GM21717 (cell line): ENCODE results near the gene FGFR4.

Experiments
- ATAC-seq: cut with Tn5 transposase; IDR thresholded peaks from one replicate; pipeline ENCODE4 v1.9.1; 2021; ENCODE audit warnings: mild to moderate bottlenecking, moderate library complexity; ENCODE audit not compliant: unreplicated experiment

Gene FGFR4

DNA sequence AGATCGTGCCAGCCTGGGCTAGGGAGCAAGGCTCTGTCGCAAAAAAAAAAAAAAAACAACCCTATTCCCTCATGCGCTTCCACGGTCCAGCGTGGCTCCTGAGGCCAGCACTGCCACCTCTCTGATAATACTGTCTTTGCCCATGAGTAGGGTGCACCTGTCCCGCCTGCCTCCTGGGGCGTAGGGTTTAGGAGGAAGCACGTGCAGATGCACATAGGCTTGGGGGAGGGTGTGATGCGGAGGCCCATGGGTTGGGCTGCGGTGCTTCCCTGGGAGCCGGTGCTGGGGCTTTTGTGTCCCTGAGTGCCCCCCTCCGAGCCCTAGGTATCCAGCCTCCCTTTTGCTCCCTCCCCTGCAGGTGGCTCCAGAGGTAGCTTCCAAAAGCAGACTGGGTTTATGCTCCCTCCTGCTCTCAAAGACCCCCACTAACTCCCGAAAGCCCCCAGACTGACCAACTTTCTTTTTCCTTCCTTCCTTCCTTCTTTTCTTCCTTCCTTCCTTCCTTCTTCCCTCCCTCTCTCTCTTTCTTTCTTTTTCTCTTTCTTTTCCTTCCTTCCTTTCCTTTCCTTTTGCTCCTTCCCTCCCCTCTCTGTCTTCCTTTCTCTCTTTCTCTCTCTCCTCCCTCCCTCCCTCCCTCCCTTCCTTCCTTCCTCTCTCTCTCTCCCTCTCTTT, 12.8 kb downstream of the FGFR4 start:
- ATAC-seq, result no peak

DNA sequence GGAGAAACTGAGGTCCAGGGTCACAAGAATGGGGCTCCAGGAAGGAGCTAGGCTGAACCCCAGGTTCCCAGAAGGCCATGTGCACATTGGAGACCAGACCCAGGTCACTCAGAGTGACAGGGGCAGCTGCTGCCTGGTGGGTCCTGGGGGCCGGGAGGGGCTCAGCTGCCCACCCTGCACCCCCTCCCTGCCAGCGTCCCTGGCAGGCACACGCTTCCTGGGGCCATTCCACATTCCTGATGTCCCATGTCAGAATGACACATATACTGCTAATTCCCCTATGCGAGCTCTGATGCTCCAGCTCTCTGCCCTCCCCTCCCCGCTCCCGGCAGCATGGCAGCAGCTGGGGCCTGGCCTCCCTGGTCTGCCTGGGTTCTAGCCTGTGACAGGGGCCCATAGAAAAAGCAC, 14.0 kb downstream of the FGFR4 start:
- no peak for ATAC-seq

DNA sequence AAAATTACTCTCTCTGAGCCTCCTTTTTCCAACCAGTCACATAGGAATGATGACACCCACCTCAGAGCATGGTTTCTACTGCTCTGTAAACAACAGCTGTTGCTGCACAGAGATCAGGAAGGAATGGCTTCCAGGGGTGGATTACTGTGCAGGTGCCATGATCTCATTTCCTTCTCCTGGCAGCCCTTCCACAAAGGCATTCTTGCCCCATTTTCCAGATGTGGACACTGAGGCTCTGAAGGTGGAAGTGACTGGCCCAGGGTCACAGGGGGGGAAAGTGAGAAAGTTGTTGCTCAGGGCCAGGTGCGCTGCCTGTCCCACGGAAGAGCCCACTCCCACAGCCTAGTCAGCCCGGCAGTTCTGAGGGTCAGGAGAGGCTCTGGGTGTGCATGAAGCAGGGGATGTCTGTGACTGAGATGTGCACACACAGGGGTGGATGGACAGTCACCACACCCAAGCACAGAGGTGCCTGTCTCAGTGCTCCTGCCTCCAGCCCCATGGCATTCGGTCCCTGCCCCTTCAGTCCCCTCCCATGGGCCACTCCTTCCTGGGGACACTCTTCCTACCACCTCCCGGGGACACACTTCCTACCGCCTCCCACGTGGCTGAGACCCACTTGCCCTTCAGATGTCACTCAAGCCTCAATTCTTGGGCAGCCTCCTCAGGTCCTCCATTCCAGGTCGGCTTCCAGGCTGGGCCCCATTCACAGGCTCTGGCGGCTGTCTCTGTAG, 17.0 kb downstream of the FGFR4 start:
- ATAC-seq, result no peak

DNA sequence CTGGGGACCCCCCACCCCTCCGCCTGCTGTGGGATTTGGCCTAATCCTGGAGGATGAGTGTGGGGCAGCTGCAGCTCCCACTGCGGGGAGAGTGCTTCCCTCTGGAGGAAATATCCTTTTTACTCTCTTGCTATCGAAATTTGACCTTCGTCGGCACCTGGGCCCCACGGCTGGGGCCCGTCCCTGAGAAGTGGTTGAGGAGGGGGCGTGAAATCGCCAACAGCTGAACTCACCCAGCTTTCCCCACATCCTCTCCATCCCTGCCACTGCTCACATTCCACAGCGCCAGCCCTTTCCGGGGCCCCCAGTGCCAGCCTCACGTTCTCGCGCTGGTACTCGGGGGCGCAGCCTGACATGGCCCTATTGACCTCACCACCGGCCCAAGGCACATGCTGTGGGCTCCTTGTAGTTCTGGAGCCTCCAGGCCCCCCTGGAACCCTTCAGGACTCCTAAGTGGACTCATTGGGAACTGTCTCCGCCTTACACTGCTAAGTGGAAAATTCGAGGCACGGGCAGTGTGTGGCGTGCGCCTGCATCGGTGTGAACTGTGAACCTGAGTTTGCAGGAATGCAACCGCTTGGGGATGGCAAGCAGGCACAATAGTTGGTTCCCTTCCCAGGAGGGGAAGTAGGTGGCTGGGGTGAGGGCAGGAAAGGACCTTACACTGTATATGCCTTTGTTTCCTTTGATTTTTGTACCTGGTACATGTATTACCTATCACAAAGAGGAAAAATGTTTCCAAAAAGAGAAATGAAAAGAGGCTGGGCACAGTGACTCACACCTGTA, 19.2 kb downstream of the FGFR4 start:
- no peak for ATAC-seq

DNA sequence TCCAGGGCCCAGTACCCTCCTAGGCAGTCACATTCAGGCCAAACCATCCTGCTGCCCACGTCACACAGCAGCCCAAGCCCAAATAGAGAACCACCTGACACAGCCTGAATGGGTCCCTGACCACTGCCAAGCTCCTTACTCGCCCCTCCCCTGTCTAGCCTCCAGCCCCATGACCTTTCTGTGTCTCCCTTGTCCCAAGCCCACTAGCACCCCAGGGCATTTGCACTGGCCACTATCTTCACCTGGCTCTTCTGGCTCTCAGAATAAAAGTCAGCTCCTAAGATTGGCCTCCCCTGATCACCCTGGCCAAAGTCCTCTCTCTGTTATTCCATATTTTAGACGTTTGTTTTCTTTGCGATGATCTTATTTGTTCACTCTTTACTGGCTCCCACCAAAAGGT, 20.4 kb downstream of the FGFR4 start:
- no peak for ATAC-seq

DNA sequence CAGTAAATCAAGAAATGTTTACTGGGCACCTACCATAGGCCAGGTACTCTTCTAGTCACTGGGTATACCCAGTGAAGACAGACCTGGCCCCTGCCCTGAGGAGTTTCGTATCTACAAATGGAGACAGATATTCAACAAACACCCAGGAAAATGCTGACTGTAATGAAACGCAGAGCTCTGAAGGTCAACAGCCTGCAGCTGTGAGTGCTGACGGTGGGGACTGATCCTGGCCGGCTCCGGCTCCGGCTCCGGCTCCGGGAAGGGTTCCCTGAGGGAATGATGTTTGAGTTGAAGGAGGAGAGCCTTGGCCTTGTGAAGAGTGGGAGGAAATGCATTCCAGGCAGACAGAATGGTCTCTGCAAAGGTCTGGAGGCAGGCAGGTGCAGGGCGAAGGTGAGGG, 23.1 kb downstream of the FGFR4 start:
- no peak for ATAC-seq

DNA sequence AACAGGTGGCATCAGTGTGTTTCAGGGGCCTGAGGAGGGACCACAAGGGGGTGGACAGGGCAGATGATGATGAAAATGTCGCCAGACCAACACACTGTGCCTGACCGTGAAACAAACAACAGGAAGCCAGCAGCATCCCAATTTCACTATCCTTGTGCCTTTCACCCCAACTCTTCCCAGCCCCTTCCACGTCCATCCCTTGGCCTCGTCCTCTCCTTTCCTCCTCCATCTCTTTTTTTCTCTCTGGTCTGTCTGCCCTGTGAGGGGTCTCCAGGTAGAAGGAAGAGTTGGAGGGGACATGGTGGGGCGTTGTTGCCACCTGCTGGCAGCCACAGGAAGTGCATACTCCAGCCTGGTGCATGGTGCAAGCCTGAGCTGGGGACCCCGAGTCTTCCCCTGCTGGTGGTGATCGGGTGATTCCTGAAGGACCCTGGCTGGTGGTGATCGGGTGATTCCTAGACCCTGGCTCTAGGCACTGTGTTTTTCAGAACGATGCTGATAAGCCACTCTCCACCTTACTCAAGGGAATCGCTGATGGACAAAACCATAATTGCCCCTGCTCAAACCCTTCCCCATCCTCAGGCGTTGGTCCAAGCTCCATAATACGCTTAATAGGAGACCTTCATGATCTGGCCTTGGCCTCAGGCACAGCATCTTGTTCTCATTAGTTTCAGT, 25.1 kb downstream of the FGFR4 start:
- peak; percentile 48 for ATAC-seq

DNA sequence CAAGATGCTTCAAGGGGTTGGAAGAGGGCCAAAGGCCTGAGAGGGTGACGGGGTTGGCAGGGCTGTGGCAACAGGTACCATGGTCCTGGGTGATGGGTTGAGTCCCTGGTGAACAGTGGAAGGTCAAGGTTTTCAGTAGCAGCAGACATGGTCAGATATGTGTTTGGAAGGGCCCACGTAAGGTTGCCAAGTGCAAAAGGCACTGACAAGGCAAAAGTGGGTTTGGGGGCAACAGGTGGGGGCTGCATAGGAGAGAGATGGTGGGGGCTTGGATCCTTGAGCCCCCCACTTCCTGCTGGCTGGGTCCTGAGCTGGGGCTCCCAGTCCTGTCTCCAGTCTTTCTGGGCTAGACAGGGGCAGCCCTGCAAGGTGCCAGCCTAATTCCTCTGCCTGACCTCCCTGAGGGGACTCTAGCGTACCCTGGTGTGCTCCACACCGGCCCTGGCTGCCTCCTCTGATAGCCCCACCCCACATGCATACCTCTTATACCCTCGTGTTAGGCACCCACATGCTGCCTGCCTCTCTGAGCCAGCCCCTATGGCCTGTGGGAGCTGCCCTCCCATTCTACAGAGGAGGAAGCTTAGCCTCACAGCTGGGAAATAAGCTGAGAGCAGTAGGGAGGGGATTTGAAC, 26.0 kb downstream of the FGFR4 start:
- ATAC-seq, result no peak

DNA sequence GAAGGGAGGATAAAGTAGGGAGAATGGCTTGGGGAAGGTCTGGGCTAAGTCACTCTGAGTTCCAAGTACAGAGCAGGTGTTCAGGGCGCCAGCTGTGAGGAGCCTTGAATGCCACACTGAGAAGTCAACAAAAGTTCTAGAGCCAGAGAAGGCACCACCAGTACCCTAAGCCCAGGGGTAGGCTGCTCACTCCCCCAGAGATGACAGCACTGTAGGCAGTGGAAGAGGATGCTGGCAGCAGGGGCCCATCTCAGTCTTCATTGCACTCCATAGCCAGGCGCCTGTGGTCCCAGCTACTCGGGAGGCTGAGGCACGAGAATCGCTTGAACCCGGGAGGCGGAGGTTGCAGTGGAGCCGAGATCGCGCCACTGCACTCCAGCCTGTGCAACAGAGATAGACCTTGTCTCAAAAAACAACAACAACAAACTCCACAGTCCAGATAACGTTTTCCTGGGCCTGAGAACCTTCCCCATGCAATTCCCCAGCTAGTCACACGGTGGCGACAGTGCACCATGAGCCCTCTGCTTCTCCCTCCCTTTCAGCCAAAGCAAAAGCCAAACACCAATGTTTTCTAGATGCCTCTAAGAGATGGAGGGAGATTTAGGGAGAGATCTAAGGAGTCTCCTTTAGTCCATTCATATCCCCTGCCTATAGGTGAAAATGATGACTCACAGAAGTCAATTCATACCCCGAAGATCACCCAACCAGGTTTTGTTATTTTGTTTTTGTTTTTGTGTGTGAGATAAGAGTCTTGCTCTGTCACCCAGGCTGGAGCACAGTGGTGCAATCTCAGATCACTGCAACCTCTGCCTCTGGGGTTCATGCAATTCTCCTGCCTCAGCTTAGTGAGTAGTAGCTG, 27.1 kb downstream of the FGFR4 start:
- no peak for ATAC-seq

DNA sequence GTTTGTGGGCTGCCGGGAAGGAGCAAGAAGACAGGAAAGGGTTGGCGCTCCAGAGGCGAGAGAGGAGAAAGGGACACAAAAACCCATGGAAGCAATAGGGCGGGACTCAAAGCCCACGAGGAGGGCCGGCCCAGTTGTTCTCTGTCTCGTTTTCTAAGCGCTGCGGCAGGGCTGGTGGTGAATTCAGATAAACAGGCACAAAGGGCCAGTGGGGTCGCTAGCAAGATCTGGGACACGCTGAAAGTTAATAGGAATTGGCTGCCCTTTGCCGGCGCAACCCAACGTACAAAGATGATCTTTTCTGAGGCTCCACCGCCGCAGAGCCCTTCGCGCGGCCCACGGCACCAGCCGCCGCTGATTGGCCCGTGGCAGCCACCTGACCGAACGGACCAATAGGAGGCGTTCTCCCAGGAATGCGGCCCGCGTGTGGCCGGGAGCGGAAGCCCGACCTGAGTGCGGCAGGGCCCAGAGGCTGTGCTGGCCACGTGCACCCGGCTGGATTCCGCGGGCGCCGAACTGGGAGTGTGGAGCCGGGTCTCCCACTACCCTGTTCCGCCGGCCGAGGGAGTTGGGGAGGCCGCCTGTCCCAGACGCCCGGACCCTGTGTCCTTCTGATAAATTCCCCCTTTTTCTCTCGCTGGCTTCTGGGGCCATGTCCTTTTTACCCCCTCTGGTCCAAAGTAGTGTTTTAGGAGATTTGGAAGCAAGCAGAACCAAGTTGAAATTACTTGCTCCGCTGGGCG, 30.1 kb downstream of the FGFR4 start:
- no peak for ATAC-seq

DNA sequence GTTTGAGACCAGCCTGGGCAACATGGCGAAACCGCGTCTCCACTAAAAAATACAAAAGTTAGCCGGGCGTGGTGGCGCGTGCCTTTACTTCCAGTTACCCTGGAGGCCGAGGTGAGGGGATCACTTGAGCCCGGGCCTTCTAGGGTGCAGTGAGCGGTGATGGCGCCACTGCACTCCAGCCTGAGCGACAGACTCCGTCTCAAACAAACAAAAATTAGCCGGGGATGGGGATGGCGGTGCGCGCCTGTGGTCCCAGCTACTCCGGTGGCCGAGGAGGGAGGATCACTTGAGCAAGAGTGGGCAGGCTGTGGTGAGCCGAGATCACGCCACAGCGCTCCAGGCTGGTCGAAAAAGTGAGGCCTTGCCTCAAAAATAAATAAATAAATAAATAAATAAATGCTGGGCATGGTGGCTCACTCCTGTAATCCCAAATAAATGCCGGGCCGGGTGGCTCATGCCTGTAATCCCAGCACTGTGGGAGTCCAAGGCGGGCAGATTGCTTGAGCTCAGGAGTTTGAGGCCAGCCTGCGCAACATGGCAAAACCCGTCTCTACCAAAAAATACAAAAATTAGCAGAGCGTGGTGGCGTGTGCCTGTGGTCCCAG, 30.8 kb downstream of the FGFR4 start:
- ATAC-seq, result no peak

DNA sequence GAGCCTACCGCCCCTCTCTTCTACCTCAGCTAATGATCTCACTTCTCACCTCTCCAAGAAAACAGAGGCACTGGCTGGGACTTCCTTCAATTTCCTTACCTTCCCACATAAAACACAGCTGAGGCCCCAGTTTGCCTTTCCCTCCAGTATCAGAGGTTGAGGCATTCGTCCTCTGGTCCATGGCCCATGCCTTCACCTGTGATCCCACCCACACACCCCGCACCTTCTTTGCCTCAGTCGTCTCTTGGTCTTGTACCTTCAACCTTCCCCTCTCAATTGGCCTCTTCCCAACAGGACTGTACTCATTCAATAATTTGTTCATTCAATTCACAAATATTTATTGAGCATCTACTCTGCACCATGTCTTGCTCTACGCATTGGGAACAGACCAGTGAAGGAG, 35.9 kb downstream of the FGFR4 start:
- ATAC-seq, result no peak

DNA sequence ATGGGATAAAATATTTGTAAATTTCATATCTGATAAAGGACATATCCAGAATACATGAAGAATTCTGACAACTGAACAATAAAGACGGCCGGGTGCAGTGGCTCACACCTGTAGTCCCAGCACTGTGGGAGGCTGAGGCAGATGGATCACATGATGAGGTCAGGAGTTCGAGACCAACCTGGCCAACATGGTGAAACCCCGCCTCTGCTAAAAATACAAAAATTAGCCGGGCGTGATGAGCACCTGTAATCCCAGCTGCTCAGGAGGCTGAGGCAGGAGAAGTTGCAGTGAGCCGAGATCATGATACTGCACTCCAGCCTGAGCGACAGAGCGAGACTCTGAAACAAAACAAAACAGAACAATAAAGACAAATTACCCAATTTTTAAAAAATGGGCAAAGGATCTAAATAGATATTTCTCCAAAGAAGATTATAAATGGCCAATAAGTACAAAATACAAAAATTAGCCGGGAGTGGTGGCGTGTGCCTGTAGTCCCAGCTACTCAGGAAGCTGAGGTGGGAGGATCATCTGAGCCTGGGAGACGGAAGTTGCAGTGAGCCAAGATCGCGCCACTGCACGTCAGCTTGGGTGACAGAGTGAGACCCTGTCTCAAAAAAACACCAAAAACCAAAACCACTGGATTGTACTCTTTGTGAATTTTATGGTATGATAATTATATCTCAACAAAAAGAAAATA, 37.2 kb downstream of the FGFR4 start:
- ATAC-seq, result peak; percentile 50

DNA sequence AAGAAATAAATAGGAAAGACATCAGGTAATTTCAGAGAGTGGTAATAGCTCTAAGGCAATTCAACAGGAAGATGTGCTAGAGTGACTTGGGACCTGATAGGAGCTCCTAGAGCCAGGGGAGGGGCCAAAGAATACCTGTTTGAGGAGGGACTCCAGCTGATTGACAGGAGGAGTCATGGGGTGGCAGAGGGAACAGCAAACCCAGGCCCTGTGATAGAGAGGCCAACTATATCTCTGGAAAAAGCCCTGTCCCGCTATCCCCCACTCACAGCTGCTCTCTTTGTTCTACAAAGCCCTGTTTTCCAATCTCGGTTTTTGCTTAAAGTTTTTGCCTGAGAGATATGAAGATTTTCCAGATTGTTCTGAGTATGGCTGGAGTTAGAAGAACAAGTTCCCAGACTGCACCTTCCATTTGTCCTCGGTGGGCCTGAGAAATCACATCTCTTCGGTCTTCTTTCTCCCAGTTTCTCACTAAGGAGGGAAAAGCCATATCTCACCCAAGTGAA, 37.8 kb downstream of the FGFR4 start:
- ATAC-seq, result peak; percentile 61

DNA sequence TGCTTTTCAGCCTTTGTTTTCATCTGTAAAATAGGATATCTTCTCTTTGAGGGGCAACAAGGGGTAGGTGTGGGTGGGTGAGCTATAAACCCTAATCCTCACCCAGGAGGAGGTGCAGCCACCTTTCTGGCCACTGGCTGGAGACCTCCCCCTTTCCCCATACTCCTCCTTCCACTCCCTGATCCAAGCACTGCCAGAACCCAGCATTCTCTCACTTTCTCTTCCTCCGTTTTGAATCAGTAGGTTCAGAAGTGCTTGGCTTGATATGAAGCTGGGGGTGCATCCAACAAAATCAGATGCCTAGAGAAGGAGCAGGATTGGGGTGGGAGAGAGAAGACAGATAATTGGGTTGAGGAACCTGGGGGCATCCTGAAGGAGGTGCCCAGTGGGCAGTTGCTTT, 40.1 kb downstream of the FGFR4 start:
- no peak for ATAC-seq

DNA sequence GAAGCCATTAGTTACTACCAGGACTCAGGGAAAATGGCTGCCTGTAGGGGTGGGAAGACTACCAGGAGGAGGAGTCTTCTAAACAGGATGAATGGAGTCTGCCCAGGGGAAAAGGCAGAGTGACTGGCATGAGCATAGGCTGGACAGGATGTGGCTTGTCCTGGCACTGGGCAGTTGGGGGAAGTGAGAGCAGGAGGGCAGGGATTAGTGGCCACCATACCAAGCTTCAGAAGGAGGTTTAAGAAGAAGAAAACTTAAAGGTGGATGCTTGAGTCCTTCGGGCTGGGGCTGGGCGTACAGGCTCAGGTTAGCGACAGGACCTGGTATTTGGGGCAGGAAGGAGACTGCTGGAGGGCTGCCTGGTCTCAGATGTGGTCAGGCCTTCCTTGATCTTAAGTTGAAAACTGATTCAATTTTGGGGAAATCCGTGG, 41.9 kb downstream of the FGFR4 start:
- no peak for ATAC-seq

DNA sequence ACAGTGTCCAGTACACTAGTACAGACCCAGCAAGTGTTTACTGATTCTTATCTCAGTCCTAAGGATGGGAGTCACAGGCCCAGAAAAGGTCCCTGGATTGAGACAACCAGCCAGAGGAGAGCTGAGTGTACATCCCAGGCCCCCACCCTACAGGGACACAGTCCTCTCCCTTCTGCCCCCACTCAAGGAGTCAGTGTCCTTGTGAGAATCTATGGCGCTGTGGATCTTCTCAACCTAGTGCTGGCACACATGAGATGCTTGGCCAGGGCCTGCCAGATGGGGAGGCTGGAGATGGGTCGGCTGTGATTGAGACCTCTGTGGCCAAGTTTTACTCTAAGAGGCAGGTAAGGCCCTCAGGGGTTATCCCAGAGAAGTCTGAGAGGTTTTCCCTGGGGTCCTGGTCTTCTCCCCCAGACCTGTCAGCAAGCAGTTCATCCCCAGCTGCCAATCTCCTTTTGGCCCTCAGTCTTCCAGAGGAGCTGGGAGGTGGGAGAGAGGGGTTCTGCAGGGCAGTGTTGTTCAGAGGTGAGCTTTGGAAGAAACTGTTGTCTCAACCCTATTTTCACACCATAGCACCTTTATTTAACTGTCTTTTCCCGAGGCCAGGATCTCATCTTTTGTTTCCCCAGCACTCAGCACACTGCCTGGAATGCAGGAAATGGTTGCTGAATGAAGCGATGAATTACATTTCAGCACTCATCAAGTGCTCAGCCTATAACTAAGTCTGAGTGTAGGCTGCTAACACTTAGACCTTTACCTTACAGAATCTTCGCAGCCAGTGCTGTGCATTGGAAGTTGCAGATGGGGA, 43.7 kb downstream of the FGFR4 start:
- ATAC-seq, result no peak
